Peyer's patch (tissue), 4 donors: ENCODE measurements around the gene MAGEB3.

ENCODE experiments used
- POLR2A ChIP-seq, 2 donors: fragments of 450-650 bp; IDR thresholded peaks; one replicate each; pipeline ENCODE4 v1.5.1; 2017; ENCODE audit warnings: antibody characterized with exemption in 2 of 2, mild to moderate bottlenecking in 2 of 2, moderate library complexity in 2 of 2
- TF ChIP-seq, protein P1 (sequence below), 6 experiments: fragments of 450-650 bp in 4 of 6; fragments of 200-600 bp in 2 of 6; sonication (generic) in 1 of 6; IDR thresholded peaks; one replicate each; pipeline ENCODE4 v1.5.1; 2017 to 2019; ENCODE audit warnings: antibody characterized with exemption in 6 of 6, mild to moderate bottlenecking in 3 of 6, moderate library complexity in 1 of 6

DNA sequence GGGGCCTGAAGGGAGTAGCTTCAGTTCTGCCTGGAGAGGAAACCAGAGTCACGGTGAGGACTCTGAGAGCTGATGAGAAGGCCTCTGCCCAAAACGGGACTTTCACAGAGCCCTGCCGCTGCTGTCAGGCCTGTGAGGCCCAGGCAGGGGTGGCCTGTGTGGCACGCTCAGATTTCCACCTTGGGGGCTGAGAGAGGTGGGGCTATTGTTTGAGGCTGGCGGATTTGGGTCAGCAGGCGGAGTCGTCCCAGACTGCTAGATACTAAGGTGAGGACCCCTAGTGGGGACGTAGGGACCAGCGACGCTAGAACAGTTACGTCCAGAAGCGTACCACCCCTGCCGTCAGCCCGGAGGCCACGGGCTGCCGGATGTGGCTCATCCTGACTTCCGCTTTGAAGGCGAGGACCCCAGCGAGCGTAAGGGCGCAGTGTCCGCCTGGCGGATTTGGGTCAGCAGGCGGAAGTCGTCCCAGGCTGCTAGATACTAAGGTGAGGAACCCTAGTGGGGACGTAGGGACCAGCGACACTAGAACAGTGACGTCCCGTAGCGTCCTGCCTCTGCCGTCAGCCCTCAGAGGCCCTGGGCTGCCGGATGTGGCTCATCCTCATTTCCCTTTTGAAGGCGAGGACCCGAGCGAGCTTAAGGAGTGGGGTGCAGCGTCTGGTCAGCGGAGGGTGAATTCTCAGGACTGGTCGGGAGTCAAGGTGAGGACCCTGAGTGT is 16.5 kb downstream of the MAGEB3 start, which contains the start of gene MAGEB1:
- TF ChIP-seq, protein P1, sequence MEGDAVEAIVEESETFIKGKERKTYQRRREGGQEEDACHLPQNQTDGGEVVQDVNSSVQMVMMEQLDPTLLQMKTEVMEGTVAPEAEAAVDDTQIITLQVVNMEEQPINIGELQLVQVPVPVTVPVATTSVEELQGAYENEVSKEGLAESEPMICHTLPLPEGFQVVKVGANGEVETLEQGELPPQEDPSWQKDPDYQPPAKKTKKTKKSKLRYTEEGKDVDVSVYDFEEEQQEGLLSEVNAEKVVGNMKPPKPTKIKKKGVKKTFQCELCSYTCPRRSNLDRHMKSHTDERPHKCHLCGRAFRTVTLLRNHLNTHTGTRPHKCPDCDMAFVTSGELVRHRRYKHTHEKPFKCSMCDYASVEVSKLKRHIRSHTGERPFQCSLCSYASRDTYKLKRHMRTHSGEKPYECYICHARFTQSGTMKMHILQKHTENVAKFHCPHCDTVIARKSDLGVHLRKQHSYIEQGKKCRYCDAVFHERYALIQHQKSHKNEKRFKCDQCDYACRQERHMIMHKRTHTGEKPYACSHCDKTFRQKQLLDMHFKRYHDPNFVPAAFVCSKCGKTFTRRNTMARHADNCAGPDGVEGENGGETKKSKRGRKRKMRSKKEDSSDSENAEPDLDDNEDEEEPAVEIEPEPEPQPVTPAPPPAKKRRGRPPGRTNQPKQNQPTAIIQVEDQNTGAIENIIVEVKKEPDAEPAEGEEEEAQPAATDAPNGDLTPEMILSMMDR (IDR thresholded peaks at IDR 0.05): no peak
- TF ChIP-seq POLR2A (IDR thresholded peaks at IDR 0.05): no peak
